Thymus (tissue), 11 donors: ENCODE measurements around the gene C13orf42. TPM values are rescaled to one million over a fixed set of nuclear protein-coding genes. Genes with fewer than 3 reads are reported as not detected.
"Not testable (repeated sequence)": the region's sequence is repeated elsewhere in the genome, so short reads cannot be mapped to it uniquely, and the experiment has no call there.

Experiments
- DNase-seq, 9 donors: peaks; one replicate each; pipeline ENCODE4 v3.0.0-alpha.2; 2013; ENCODE audit warnings: low spot score in 9 of 9, low read depth in 6 of 9, missing footprints in 1 of 9
- H3K27ac ChIP-seq, 2 donors: one replicate each; pipeline ENCODE4 v1.5.1; 2013; ENCODE audit warnings: control low read depth in 1 of 2, low read depth in 1 of 2, low read length in 1 of 2, mild to moderate bottlenecking in 1 of 2, moderate library complexity in 1 of 2
- H3K27me3 ChIP-seq, 2 donors: one replicate each; pipeline ENCODE4 v1.5.1; 2013; ENCODE audit warnings: low read length in 1 of 2; ENCODE audit not compliant: control insufficient read depth in 2 of 2, insufficient read depth in 1 of 2
- H3K36me3 ChIP-seq, 2 donors: one replicate each; pipeline ENCODE4 v1.5.1; 2013; ENCODE audit warnings: low read length in 1 of 2, mild to moderate bottlenecking in 1 of 2, moderate library complexity in 1 of 2; ENCODE audit not compliant: control insufficient read depth in 2 of 2, insufficient read depth in 2 of 2
- H3K4me1 ChIP-seq, 2 donors: one replicate each; pipeline ENCODE4 v1.5.1; 2013; ENCODE audit warnings: low read length in 2 of 2; ENCODE audit not compliant: control insufficient read depth in 2 of 2, insufficient read depth in 2 of 2
- H3K4me3 ChIP-seq, 2 donors: one replicate each; pipeline ENCODE4 v1.5.1; 2013; ENCODE audit warnings: low read length in 2 of 2, control low read depth in 1 of 2, mild to moderate bottlenecking in 1 of 2
- H3K9me3 ChIP-seq, 2 donors: one replicate each; pipeline ENCODE4 v1.5.1; 2013; ENCODE audit warnings: low read length in 1 of 2, mild to moderate bottlenecking in 1 of 2; ENCODE audit not compliant: control insufficient read depth in 2 of 2, insufficient read depth in 1 of 2
- WGBS: extraction: QIAGEN DNeasy Blood & Tissue Kit; methylation state at CpG from one replicate; pipeline ENCODE4 v1.1.7; 2013; 5-methylcytosine and 5-hydroxymethylcytosine counted together
- polyA plus RNA-seq: library from polyadenylated mRNA; stranded (reverse); fragments of 200-250 nt; gene quantifications from one replicate; pipeline ENCODE4 v1.2.3, GENCODE V29; 2013
- total RNA-seq: library from RNA; stranded (reverse); fragments of 120-200 nt; gene quantifications from one replicate; pipeline ENCODE4 v1.2.4, GENCODE V29; 2013
- donor health status: healthy.

C13orf42 gene
- total and polyA plus RNA-seq, 2 donors: 0.05 TPM

DNA sequence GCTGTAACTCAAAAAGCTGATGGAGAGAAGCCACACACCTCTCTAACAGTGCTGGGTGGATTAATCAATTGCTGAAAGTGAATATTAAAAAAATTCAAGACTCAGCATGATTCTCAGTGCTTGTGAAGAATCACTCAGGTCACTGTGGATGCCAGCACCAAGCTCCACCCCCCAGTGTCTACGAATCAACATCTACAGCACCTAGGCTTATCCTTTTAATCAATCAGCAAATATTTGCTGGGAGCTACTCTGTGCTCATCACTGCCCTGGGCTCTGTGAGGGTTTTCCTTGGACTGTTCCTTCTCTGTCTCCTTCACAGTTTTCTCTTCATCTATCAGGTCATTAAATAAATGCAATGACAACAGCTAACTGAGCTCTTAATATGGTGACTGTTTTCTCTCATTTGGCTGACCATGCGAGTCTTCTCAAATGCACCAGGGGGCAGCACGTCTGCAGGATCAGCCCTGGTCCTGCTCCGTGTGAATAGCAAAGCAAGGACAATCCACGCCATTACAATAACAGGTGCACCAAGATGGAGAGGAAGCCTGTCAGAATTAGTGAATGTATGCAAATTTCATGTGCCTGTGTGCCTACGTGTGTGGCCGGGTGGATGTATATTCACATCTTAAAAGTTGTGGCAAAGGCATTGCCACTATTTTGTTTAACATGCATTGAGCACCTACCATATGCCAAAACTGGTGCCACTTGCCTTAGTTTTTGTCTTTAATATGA is 14.6 kb upstream of the C13orf42 start:
- no peaks in the 10 kb centered on the region for H3K36me3 ChIP-seq
- no peaks in the 10 kb centered on the region for H3K9me3 ChIP-seq
- WGBS: 37% methylated on average over 7 of the region's 7 CpGs
- peaks cover 0 to 3% of the 10 kb centered on the region in 2 donors for H3K27me3 ChIP-seq
- no peak overlapping the region for H3K27ac ChIP-seq
- peak in 7 of 9 donors; percentile 23 to 70 (median 36) for DNase-seq
- peaks cover 0 to 5% of the 10 kb centered on the region in 2 donors for H3K4me1 ChIP-seq
- no peak overlapping the region for H3K4me3 ChIP-seq

DNA sequence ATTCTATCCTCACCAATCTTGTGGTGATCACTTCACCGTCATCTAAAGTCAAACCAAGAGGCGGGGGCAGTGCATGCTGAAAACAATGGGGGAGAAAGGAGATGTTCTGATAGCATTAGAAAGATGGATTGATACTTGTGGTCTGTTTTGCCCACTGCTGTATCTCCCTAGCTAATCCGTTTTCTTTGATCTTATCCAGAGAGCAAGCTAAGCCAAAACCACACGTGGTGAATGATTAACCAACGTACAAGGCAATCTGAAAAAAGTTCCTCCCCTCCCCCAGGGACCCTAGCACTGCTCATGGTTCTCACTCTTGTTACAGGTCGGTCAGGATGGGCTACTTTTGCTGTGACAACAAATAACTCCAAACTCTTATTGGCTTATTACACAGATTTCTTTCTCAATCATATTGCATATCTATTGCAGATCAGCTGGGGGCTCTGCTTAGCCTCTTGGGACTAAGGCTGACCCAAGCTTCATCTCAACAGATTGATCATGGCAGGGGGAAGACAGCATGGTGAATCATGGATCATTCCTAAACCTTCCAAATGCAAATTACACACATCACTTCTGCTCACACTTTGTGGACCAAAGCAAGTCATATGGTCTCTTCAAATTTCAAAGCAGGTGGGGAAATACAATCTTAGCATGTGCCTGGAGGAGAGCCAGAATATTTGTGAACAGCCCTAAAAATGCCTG is 11.9 kb upstream of the C13orf42 start:
- H3K27me3 ChIP-seq: peaks cover 0 to 3% of the 10 kb centered on the region in 2 donors
- H3K36me3 ChIP-seq: no peaks in the 10 kb centered on the region
- no peak for DNase-seq
- H3K27ac ChIP-seq: no peak overlapping the region
- H3K4me3 ChIP-seq: no peak overlapping the region
- no peaks in the 10 kb centered on the region for H3K9me3 ChIP-seq
- 27% methylated on average over 6 of the region's 6 CpGs for WGBS
- peaks cover 0 to 5% of the 10 kb centered on the region in 2 donors for H3K4me1 ChIP-seq

DNA sequence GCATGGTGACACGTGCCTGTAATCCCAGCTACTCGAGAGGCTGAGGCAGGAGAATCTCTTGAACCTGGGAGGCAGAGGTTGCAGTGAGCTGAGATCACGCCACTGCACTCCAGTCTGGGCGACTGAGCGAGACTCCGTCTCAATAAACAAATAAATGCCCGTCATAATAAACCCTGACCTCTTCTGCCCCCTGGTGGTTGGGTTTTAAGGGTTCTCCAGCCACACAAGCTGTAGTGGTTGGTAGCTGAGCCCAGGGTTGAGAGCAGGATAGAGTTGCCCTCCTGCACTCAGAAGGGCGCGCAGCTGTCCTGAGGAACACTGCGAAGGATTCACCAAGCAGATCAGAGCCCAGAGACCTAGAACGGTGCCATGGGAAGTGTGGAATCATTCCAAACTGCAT is 9.8 kb upstream of the C13orf42 start:
- peak in 7 of 9 donors; percentile 14 to 62 (median 32) for DNase-seq
- not testable (repeated sequence) for H3K4me1 ChIP-seq, H3K36me3 ChIP-seq, H3K27ac ChIP-seq, H3K4me3 ChIP-seq, H3K27me3 ChIP-seq, H3K9me3 ChIP-seq
- WGBS: 85% methylated on average over 11 of the region's 11 CpGs

DNA sequence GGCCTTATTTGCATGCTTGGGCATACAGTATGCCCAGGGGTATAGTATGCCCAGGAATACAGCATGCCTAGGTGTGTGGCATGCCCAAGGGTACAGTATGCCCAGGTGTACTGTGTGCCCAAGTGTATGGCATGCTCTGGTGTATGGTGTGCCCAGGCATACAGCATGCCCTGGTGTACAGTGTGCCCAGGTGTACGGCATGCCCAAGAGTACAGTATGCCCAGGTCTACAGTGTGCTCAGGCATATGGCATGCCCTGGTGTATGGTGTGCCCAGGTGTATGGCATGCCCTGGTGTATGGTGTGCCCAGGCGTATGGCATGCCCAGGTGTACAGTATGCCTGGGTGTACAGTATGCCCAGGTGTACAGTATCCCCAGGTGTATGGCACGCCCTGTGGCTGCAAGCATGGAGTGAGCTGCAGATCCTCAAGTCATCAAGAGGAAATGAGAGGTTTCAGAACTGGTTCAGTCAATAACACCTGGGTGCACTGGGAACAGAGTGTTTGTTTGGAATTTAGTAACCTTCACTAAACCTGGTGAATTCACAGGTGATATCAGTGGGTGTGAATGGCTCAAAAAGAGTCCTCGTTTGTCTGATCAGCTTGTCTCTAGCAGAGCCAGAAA is 7.8 kb upstream of the C13orf42 start:
- H3K4me1 ChIP-seq: peaks cover 0 to 5% of the 10 kb centered on the region in 2 donors
- 98% methylated on average over 4 of the region's 4 CpGs for WGBS
- peaks cover 0 to under 1% of the 10 kb centered on the region in 2 donors for H3K27me3 ChIP-seq
- no peaks in the 10 kb centered on the region for H3K36me3 ChIP-seq
- no peak for DNase-seq
- H3K27ac ChIP-seq: no peak overlapping the region
- H3K9me3 ChIP-seq: no peaks in the 10 kb centered on the region
- H3K4me3 ChIP-seq: no peak overlapping the region

DNA sequence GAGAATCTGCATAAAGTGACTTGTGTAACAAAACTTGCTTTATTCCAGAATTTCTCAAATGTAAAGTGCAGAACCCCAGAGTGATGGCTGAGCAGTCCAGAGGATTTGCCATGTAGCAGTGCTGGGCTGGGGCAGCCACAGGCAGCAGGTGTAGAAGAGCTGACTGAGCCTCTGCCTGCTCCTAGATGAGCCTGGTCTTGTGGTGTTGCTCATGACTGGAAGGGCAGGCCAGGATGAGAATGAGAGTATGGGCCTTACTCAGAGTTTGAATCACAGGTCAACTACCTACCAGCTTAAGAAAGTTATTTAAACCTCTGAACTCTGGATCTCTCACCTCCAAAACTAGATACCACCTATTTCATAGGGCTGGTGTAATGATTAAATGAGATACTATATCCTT is 2.9 kb upstream of the C13orf42 start:
- H3K4me3 ChIP-seq: no peak overlapping the region
- H3K9me3 ChIP-seq: no peaks in the 10 kb centered on the region
- no peaks in the 10 kb centered on the region for H3K27me3 ChIP-seq
- no peaks in the 10 kb centered on the region for H3K36me3 ChIP-seq
- H3K4me1 ChIP-seq: no peaks in the 10 kb centered on the region
- no peak overlapping the region for H3K27ac ChIP-seq
- DNase-seq: no peak

DNA sequence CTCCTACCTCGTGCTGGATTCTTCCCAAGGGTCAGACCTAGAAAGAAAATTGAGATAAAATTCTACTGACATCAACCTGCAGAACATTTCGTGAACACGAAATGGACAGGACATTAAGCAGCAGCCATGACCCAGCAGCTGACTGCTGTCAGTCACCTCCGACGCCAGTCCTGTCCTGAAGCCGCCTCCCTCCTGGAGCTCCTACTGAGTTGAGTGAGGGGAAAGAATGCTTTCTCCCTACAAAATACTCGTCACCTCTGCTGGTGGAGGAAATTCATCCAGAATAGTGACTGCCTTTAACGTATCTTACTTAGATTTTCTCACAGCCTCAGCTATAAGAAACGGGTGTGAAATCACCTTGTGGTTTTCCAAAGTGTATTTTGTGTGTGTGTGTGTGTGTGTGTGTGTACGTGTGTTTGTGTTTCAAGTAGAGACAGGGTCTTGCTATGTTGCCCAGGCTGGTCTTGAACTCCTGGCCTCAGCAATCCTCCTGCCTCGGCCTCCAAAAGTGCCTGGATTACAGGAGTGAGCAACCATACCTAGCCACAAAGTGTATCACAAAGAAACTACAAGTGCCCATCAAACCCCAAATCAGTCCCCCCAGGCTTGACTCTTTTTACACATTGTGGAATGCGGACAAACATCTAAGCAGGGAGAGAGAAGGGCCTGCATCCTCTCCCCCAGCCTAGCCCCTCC is 2.3 kb upstream of the C13orf42 start:
- Histone ChIP-seq H3K9me3 (no peaks in the 10 kb centered on the region), H3K4me1 (no peaks in the 10 kb centered on the region), H3K27me3 (no peaks in the 10 kb centered on the region), H3K36me3 (no peaks in the 10 kb centered on the region), H3K4me3 (no peak overlapping the region), H3K27ac (no peak overlapping the region)
- DNase-seq: no peak
- WGBS: 95% methylated on average over 12 of the region's 12 CpGs

DNA sequence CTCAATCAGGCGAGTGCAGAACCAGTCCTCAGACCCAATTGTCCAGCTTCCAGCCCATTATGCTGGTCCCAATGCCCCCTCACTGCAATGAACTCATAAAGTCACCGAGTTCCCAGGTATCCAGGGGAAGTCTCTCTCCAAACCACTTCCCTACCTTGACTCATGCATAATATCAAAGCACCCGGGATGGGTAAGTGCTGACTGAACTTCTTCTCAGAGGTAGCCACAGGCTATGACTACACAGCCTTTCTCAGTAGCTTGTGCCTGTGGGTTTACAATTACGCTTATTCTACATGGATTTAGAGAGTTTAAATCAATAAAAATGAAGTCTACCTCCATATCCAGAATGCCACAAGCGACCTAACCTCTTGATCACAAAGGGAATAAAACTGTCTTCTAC is 1.7 kb upstream of the C13orf42 start:
- Histone ChIP-seq H3K4me1 (no peaks in the 10 kb centered on the region), H3K9me3 (no peaks in the 10 kb centered on the region), H3K4me3 (no peak overlapping the region), H3K36me3 (no peaks in the 10 kb centered on the region), H3K27me3 (no peaks in the 10 kb centered on the region), H3K27ac (no peak overlapping the region)
- 78% methylated on average over 5 of the region's 5 CpGs for WGBS
- no peak for DNase-seq

DNA sequence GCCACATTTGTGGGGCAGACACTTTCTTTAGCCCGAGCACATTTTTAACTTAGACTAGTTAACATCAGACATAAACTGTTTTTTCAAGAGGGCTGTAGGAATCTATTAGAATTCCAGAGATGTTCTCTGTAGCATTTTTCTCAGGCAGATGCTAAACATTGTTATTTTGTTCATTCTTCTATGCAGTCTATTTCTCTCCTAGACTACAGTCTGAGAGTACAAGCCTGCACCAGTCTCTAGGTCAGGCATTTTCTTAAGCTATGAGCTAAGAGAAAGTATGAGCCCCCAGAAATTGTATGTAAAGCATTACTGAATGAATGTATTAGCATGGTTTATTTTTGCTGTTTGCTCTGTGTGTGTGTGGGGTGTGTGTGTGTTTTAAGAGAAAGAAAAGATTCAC is 923 bp upstream of the C13orf42 start:
- H3K27me3 ChIP-seq: no peaks in the 10 kb centered on the region
- no peak overlapping the region for H3K4me3 ChIP-seq
- H3K4me1 ChIP-seq: no peaks in the 10 kb centered on the region
- H3K36me3 ChIP-seq: no peaks in the 10 kb centered on the region
- no peaks in the 10 kb centered on the region for H3K9me3 ChIP-seq
- 0% methylated on average over 1 of the region's 1 CpG for WGBS
- DNase-seq: no peak
- H3K27ac ChIP-seq: no peak overlapping the region

DNA sequence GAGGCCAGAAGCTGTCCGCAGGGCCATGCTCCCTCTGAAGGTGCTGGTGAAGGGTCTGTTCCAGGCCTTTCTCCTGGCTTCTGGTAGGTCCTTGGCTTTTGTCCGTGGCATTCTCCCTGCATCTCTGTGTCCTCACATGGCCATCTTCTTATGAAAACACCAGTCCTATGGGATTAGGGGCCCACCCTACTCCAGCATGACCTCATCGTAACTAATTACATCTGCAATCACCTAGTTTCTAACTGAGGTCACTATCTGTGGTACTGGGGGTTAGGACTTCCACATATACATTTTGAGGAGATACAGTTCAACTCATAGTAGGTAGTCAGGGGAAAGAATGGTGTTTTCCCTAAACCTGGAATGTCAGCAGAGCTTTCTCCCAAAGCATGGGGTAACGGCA is 3.1 kb downstream of the C13orf42 start:
- WGBS: 98% methylated on average over 4 of the region's 4 CpGs

More for the DNA sequence above, 3.1 kb downstream of the C13orf42 start:
- no peak for DNase-seq
- no peaks in the 10 kb centered on the region for H3K27me3 ChIP-seq
- H3K4me3 ChIP-seq: no peak overlapping the region
- H3K27ac ChIP-seq: no peak overlapping the region
- no peaks in the 10 kb centered on the region for H3K4me1 ChIP-seq
- no peaks in the 10 kb centered on the region for H3K9me3 ChIP-seq
- no peaks in the 10 kb centered on the region for H3K36me3 ChIP-seq
